Pancreas (tissue), 10 donors: Measurements from ENCODE around the gene DCAF8L2. TPM values are rescaled to one million over a fixed set of nuclear protein-coding genes. Genes with fewer than 3 reads are reported as not detected.

Experiments
- ATAC-seq, 4 donors: fragments of 200-7000 bp; cut with Tn5 transposase; one replicate each; pipeline versions ENCODE4 v1.8.0 to v1.9.1; 2020; ENCODE audit warnings: mild to moderate bottlenecking in 4 of 4, moderate library complexity in 4 of 4
- DNase-seq, 6 donors: peaks; one replicate each; pipeline ENCODE4 v3.0.0-alpha.2; 2020
- FAIRE-seq: peaks from 2 replicates; lab custom pipeline; 2012; peaks lifted over from hg19 to GRCh38; lab: Jason Lieb, UNC
- H3K27ac ChIP-seq, 4 donors: fragments of 200-600 bp; sonication (generic); 1 replicate in 3 of 4; 2 replicates in 1 of 4; pipeline versions ENCODE4 v1.5.0 to v1.8.0; 2020
- H3K27me3 ChIP-seq, 4 donors: fragments of 200-600 bp; one replicate each; pipeline ENCODE4 v1.8.0; 2021
- H3K36me3 ChIP-seq, 3 donors: fragments of 200-600 bp; sonication (generic) in 1 of 3; one replicate each; pipeline versions ENCODE4 v1.5.0 to v1.8.0; 2020 to 2021
- H3K4me1 ChIP-seq, 3 donors: fragments of 200-600 bp; one replicate each; pipeline ENCODE4 v1.8.0; 2021
- H3K4me3 ChIP-seq, 4 donors: fragments of 200-600 bp; sonication (generic) in 2 of 4; one replicate each; pipeline versions ENCODE4 v1.5.0 to v1.8.0; 2020 to 2021
- H3K9me3 ChIP-seq, 4 donors: fragments of 200-600 bp; one replicate each; pipeline ENCODE4 v1.8.0; 2021
- WGBS, 2 donors: extraction: QIAGEN DNeasy Blood & Tissue Kit; methylation state at CpG; one replicate each; pipeline ENCODE4 v1.1.7; 2013; 5-methylcytosine and 5-hydroxymethylcytosine counted together
- intact Hi-C, 3 donors: fragments of 100-400 bp; cut with DNase I; formaldehyde crosslinking; loops; one replicate each; pipeline versions ENCODE4 v1.11.1 to v1.14.2; 2022
- polyA plus RNA-seq, 2 donors: library from polyadenylated mRNA; stranded (reverse); fragments of 200-250 nt; gene quantifications; one replicate each; pipeline ENCODE4 v1.2.3, GENCODE V29; 2013
- total RNA-seq, 6 donors: library from RNA; stranded (reverse); fragmentation: NEBNext Ultra II Directional in 4 of 6; extraction: Animal tissue kit (Norgen Biotek cat#: 25700) in 4 of 6; gene quantifications; one replicate each; pipeline versions ENCODE4 v1.2.1 to v1.2.4, GENCODE V29; 2021 to 2023
- TF ChIP-seq, protein P1 (sequence below), 4 donors: fragments of 200-600 bp; sonication (generic) in 3 of 4; IDR thresholded peaks; one replicate each; pipeline versions ENCODE4 v1.5.0 to v1.8.0; 2021; ENCODE audit warnings: antibody characterized with exemption in 4 of 4
- donor health status: healthy with polysubstance abuse.
- donor health status: DM: no; HTN: no; CAD: no; lungs with moderate emphysema.
- donor health status: DM: no; HTN: no; CAD: no.
- donor health status: control.
- donor health status: control.
- donor health status: Bipolar disorder and iron deficiency.
- donor health status: DM: yes; HTN: yes; CAD: no.
- donor health status: DM: no; HTN: no; CAD: no.
- donor health status: DM: no; HTN: no; CAD: no.
- donor health status: DM: yes; HTN: yes; CAD: no.

DCAF8L2 gene
- total and polyA plus RNA-seq, 8 donors, result not detected

DNA sequence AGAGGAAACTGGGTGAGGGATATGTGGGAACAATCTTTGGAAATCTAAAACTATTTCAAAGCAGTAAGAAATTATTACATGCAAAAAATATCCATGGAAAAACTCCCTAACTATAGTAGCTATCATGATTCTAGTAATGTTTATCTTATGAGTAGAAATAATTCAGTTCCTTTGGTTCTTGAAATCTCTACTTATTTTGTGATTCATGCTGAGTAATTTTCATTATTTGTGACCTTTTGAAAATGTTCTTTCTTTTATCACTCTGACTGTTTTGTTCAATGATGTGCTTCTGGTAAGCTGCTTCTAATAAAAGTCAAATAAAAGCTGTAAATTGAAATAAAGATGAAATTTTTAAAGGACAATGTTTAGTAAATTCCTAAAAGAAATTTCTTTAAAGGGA is 177.2 kb downstream of the DCAF8L2 start:
- Histone ChIP-seq H3K9me3 (no peaks in the 10 kb centered on the region), H3K27me3 (peaks cover 0 to 3% (median 0%) of the 10 kb centered on the region in 4 donors), H3K4me1 (no peaks in the 10 kb centered on the region), H3K4me3 (no peak overlapping the region), H3K27ac (no peak overlapping the region), H3K36me3 (no peaks in the 10 kb centered on the region)
- DNase-seq, result no peak
- no peak for FAIRE-seq
- intact Hi-C loops, result no loop called here
- TF ChIP-seq, protein P1, sequence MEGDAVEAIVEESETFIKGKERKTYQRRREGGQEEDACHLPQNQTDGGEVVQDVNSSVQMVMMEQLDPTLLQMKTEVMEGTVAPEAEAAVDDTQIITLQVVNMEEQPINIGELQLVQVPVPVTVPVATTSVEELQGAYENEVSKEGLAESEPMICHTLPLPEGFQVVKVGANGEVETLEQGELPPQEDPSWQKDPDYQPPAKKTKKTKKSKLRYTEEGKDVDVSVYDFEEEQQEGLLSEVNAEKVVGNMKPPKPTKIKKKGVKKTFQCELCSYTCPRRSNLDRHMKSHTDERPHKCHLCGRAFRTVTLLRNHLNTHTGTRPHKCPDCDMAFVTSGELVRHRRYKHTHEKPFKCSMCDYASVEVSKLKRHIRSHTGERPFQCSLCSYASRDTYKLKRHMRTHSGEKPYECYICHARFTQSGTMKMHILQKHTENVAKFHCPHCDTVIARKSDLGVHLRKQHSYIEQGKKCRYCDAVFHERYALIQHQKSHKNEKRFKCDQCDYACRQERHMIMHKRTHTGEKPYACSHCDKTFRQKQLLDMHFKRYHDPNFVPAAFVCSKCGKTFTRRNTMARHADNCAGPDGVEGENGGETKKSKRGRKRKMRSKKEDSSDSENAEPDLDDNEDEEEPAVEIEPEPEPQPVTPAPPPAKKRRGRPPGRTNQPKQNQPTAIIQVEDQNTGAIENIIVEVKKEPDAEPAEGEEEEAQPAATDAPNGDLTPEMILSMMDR (IDR thresholded peaks at IDR 0.05), result no peak
- no peak for ATAC-seq

DNA sequence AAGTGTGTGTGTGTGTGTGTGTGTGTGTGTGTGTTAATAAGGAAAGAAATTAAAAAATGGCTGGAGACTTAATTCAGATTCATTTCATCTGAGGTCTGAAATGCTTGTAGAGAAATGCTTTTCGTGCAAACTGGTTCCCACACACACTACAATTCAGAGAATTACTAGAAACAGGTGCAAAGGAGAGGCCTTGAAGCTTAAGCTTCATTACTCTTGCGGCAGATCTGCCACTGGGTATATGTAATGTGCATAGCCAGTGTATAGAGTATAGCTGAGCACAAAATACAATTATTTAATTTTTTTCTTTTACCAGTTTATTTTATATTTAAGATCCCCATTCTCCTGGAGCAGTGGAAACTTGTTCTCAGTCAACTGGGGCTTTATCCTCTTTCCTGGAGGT is 185.8 kb downstream of the DCAF8L2 start:
- TF ChIP-seq, protein P1 (IDR thresholded peaks at IDR 0.05), result no peak
- ATAC-seq (no peak), FAIRE-seq (no peak), DNase-seq (no peak)
- H3K4me1 ChIP-seq, result no peaks in the 10 kb centered on the region
- H3K27ac ChIP-seq, result no peak overlapping the region
- intact Hi-C loops, result no loop called here
- H3K36me3 ChIP-seq, result no peaks in the 10 kb centered on the region
- H3K9me3 ChIP-seq, result no peaks in the 10 kb centered on the region
- no peak overlapping the region for H3K4me3 ChIP-seq
- WGBS, 2 donors, result 56 to 65% methylated on average over 2 of the region's 2 CpGs
- no peaks in the 10 kb centered on the region for H3K27me3 ChIP-seq

DNA sequence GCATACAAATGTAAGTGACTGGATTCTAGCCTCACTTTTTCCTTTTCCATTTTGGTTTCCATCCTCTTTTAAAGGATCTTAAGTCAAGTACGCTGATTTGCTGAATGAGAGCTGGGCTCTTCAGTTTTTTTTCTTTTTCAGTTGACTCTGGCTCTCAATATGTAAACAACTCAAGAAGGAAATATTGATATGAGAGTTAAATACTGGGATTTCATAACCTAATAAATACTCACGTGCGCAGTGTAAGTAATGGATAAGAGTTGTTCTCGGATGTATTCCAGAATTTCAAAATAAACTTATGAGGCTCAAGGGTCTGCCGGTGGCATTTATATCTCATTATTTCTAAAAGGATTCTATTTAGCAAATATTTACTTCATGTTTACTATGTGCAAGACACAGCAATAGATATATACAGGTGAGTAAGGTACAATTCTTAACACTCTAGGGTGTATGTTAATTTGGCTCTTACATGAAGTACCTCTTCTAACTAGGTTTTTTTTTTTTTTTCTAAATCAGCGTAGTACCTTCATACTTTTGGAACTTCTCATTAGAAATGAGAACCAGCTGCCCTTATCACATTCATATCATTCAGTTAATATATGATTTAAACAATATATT is 206.6 kb downstream of the DCAF8L2 start:
- no peak overlapping the region for H3K27ac ChIP-seq
- no peaks in the 10 kb centered on the region for H3K36me3 ChIP-seq
- H3K4me3 ChIP-seq, result no peak overlapping the region
- no peaks in the 10 kb centered on the region for H3K4me1 ChIP-seq
- no peaks in the 10 kb centered on the region for H3K9me3 ChIP-seq
- intact Hi-C loops, result no loop called here
- TF ChIP-seq, protein P1 (IDR thresholded peaks at IDR 0.05), result no peak
- no peak for FAIRE-seq
- DNase-seq, result no peak
- WGBS, 2 donors, result 30 to 44% methylated on average over 6 of the region's 6 CpGs
- no peak for ATAC-seq
- H3K27me3 ChIP-seq, result peaks cover 0 to 11% (median 3%) of the 10 kb centered on the region in 4 donors

DNA sequence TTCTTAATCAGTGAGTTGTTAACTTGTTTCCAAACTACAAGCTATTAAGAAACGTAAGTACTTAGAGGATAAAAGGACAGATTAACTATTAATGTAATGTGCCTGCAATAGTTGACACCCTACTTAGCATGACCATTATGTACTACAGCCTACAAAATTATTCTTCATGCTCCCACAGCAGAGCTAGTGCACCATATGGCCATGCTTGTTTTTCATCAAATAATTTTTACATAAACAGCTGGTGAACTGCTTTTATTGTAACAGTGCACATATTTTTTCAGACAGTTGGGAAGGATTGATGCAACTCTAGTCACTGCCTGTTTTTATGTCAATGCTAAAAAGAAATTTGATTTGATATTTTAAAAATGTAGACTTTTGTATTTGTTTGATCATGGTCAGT is 207.4 kb downstream of the DCAF8L2 start:
- ATAC-seq (no peak), FAIRE-seq (no peak), DNase-seq (no peak)
- Histone ChIP-seq H3K4me3 (no peak overlapping the region), H3K9me3 (no peaks in the 10 kb centered on the region), H3K27me3 (peaks cover 0 to 11% (median 3%) of the 10 kb centered on the region in 4 donors), H3K36me3 (no peaks in the 10 kb centered on the region), H3K4me1 (no peaks in the 10 kb centered on the region), H3K27ac (no peak overlapping the region)
- intact Hi-C loops, result no loop called here
- WGBS, 2 donors, result 12 to 15% methylated on average over 1 of the region's 1 CpG
- TF ChIP-seq, protein P1 (IDR thresholded peaks at IDR 0.05), result no peak

Other genes starting within 250 kb of the DCAF8L2 start
- not detected for gene PPP4R3C, start 127.0 kb upstream of the DCAF8L2 start, total RNA-seq
- gene PPP4R3C, start 127.0 kb upstream of the DCAF8L2 start, polyA plus RNA-seq, result not detected
- gene MAGEB10, start 217.6 kb downstream of the DCAF8L2 start, total RNA-seq, result not detected
- gene MAGEB10, start 217.6 kb downstream of the DCAF8L2 start, polyA plus RNA-seq, result not detected